Central memory CD8-positive, alpha-beta T cell (primary cell): ENCODE data around the gene SACM1L.

ENCODE experiments used
- ATAC-seq: fragments of 150-1000 bp; cut with Tn5 transposase; replicated peaks from 2 replicates; pipeline ENCODE4 v1.10.0; 2022; ENCODE audit warnings: mild to moderate bottlenecking, moderate FRiP score, moderate number of reproducible peaks; ENCODE audit not compliant: poor library complexity, severe bottlenecking; ENCODE audit errors: extremely low read depth
- DNase-seq, 2 donors: peaks; one replicate each; pipeline ENCODE4 v3.0.0; 2021; ENCODE audit warnings: low spot score in 2 of 2
- H3K27ac Mint-ChIP-seq: one replicate; pipeline ENCODE4 v1.8.0; 2022; ENCODE audit warnings: low read depth, mild to moderate bottlenecking, moderate library complexity, mixed read lengths
- H3K27me3 Mint-ChIP-seq: one replicate; pipeline ENCODE4 v1.8.0; 2022; ENCODE audit warnings: mixed read lengths
- H3K36me3 Mint-ChIP-seq: one replicate; pipeline ENCODE4 v1.8.0; 2022; ENCODE audit warnings: mild to moderate bottlenecking, moderate library complexity, mixed read lengths; ENCODE audit not compliant: insufficient read depth
- H3K4me1 Mint-ChIP-seq: one replicate; pipeline ENCODE4 v1.8.0; 2022; ENCODE audit warnings: mixed read lengths
- H3K4me3 Mint-ChIP-seq: one replicate; pipeline ENCODE4 v1.8.0; 2022; ENCODE audit warnings: mild to moderate bottlenecking, moderate library complexity, mixed read lengths
- H3K9me3 Mint-ChIP-seq: one replicate; pipeline ENCODE4 v1.8.0; 2022; ENCODE audit warnings: mixed read lengths

Gene SACM1L

DNA sequence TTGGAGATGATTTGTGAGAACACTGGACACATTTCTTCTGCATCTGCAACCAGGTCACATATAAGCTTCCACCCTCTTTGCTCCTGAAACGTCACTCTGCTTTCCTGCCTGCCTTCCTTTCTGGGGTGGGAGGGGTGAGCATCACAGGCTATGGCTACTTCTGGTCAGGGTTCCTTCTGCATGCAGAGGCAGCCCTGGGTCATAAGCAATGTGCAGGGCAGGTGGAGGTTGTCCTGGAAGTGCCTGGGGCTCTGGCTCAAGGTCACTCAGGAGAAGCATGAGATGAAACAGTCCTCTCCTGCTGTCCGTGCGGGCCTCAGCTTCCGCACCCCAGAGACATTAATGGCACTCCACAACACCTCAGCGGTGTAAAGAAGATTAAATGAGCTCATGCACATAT, 92.1 kb downstream of the SACM1L start:
- DNase-seq, result no peak
- H3K27ac Mint-ChIP-seq, result no peak overlapping the region

DNA sequence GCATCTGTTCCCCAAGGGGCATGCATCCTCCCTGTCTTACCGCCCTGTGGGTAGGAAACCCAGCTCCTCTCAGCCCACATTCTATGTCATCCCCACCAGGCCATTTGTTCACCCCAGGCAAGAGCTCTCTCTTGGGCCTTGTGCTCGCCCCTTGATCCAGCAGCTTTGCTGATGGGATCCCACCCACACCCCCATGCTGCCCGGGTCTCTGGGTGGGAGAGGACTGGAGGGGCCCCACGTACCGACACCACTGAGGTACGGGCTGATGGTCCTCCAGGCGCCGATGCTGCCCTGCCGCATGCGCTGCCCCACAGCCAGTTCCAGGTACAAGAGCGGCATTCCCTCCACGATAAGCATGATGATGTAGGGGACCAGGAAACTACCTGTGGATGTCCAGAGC, 92.6 kb downstream of the SACM1L start:
- ATAC-seq (no peak), DNase-seq (no peak)
- H3K36me3 Mint-ChIP-seq, result no peaks in the 10 kb centered on the region
- no peak overlapping the region for H3K27ac Mint-ChIP-seq
- no peak overlapping the region for H3K4me3 Mint-ChIP-seq
- no peaks in the 10 kb centered on the region for H3K9me3 Mint-ChIP-seq
- peaks cover under 1% of the 10 kb centered on the region for H3K27me3 Mint-ChIP-seq
- H3K4me1 Mint-ChIP-seq, result no peaks in the 10 kb centered on the region

More for the DNA sequence above, 92.1 kb downstream of the SACM1L start:
- Mint-ChIP-seq H3K36me3 (no peaks in the 10 kb centered on the region), H3K27me3 (peaks cover 6% of the 10 kb centered on the region), H3K9me3 (no peaks in the 10 kb centered on the region), H3K4me3 (no peak overlapping the region), H3K4me1 (no peaks in the 10 kb centered on the region)
- no peak for ATAC-seq

DNA sequence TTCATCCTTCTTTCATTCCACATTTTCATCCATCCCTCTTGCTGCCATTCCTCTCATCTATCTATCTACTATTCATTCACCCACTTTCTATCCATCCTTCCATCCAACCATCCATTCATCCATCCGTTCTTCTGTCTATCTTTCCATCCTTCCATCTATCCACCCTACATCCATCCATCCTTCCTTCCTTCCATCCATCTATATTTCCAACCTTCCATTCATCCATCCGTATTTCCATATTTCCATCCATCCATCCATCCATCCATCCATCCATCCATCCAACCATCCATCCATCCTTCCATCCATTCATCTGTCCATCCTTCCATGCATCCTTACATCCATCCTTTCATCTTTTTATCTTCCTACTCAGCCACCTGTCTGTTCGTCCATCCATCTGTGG, 93.2 kb downstream of the SACM1L start:
- Mint-ChIP-seq H3K4me3 (no peak overlapping the region), H3K27me3 (no peaks in the 10 kb centered on the region), H3K36me3 (no peaks in the 10 kb centered on the region), H3K9me3 (no peaks in the 10 kb centered on the region), H3K4me1 (no peaks in the 10 kb centered on the region), H3K27ac (no peak overlapping the region)
- ATAC-seq (no peak), DNase-seq (no peak)

DNA sequence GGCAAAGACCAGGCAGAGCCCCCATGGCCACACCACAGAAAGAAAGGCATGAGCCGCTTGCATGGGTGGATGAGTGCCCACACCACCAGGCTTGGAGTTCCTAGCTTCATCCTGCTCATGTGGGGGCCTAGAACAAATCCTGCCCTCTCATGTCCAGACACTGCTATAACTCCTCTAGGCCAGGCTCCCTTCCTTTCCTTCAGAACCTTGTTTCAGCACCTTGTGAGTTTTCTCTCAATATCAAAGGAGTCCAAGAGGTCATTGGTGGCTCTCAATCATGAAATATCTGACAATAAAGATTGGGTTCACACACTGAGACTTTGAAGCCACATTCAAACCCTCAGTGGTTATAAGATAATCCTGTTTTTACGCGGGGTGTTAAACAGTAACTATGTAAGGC, 94.5 kb downstream of the SACM1L start:
- Mint-ChIP-seq H3K27me3 (no peaks in the 10 kb centered on the region), H3K4me1 (no peaks in the 10 kb centered on the region), H3K27ac (no peak overlapping the region), H3K4me3 (no peak overlapping the region), H3K36me3 (no peaks in the 10 kb centered on the region), H3K9me3 (no peaks in the 10 kb centered on the region)
- DNase-seq, result no peak
- ATAC-seq, result no peak

DNA sequence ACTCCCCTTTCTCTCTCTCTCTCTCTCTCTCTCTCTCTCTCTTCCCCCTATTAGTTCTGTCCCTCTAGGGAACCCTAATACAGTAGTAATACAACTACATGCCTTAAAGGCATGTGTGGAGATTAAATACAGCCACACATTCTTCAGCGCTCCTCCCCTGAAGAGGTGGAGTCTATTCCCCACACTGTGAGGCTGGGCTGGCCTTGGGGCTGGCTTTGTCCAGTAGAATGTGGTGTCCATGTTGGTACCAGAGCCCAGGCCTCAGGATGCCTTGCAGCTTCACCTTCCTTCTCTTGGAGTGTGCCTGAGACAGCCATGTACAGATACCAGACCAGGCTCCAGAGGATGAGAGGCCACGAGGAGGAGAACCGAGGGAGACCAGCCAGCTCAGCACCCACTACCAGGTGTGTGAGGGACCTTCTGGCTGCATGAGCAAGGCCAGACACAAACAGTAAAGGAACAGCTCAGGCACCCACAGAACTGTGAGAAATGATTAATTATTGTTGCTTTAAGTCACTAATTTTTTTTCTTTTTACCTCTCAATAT, 96.5 kb downstream of the SACM1L start:
- no peak overlapping the region for H3K27ac Mint-ChIP-seq
- peaks cover 11% of the 10 kb centered on the region for H3K27me3 Mint-ChIP-seq
- no peak for DNase-seq
- ATAC-seq, result no peak
- H3K4me1 Mint-ChIP-seq, result no peaks in the 10 kb centered on the region
- H3K9me3 Mint-ChIP-seq, result peaks cover 8% of the 10 kb centered on the region
- no peak overlapping the region for H3K4me3 Mint-ChIP-seq
- no peaks in the 10 kb centered on the region for H3K36me3 Mint-ChIP-seq

DNA sequence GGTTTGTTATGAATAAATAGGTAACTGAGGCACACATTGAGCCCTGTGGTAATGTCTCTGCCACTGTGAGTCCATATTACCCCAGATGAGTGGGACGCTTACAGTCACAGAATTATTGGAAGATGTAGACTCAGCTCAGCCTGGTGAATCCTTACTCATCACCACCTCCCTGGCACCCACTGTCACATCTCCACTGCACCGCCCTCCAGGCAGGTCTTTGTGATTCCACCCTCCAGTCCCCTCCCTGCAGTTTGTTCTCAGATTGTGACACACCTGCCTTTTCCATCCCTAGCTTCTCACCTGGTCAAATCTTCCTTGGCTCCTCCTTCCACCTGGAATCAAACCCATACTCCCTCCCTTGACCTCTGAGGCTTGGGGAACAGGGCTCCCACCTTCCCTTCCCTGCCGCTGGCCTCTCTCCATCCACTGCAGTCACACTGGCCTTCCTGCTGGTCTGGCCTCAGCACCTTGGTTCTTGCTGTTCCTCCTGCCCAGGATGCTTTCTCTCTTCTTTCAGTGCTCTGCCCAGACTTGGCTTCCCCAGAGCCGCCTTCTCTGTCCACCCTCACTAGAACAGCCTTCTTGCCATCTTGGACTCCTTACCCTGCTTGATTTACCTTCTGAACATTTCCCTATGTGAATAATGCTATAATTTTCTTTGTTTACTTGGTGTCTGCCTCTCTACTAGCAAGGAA, 97.8 kb downstream of the SACM1L start:
- no peaks in the 10 kb centered on the region for H3K4me1 Mint-ChIP-seq
- H3K36me3 Mint-ChIP-seq, result no peaks in the 10 kb centered on the region
- no peak for DNase-seq
- H3K27me3 Mint-ChIP-seq, result peaks cover 24% of the 10 kb centered on the region
- H3K9me3 Mint-ChIP-seq, result peaks cover 9% of the 10 kb centered on the region
- no peak overlapping the region for H3K4me3 Mint-ChIP-seq
- ATAC-seq, result no peak
- H3K27ac Mint-ChIP-seq, result no peak overlapping the region

DNA sequence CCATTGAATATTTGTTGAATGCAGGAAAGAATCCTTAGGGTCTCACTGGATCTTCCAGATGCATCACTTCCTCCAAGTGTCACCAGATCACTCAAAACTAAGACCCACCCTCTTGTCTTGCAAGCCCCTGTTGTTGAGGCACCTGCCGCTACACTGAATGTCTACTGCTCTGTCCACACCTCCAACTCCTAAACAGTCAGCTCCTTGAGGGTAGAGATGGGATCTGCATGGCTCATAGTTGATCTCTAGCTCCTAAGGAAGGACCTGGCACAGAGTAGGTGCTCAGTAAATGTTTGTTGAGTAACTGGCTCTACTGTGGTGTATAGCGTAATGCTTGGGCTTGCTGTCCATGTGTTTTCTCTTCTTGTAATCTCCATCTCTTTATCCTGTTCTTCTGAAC, 98.4 kb downstream of the SACM1L start:
- no peak overlapping the region for H3K4me3 Mint-ChIP-seq

DNA sequence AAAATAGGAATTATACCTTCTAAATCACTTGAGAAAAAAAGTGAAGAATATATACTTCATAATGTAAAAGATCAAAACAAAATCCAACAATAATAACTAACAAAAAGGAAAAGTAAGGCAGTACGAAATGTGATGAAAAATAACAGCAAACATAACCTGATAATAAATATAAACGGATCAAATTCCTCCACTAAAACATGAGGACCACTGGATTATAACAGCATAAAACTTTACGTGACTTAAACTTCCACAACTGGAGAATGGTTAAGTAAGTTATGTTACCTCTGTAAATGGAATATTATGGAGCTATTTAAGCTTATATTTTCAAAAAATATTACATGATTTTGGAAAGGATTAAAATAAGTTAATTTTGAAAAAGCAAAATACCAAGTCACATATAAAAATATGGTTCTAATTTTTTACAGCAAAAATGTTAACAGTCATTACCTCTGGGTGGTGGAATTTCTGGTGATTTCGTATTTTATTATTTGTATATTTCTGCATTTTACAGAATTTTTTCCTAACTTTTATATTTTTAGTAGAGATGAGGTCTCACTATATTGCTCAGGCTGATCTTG, 100.1 kb downstream of the SACM1L start:
- H3K36me3 Mint-ChIP-seq, result no peaks in the 10 kb centered on the region
- H3K27ac Mint-ChIP-seq, result no peak overlapping the region
- DNase-seq (no peak), ATAC-seq (no peak)
- peaks cover 9% of the 10 kb centered on the region for H3K9me3 Mint-ChIP-seq
- peaks cover 34% of the 10 kb centered on the region for H3K27me3 Mint-ChIP-seq
- H3K4me3 Mint-ChIP-seq, result no peak overlapping the region
- H3K4me1 Mint-ChIP-seq, result no peaks in the 10 kb centered on the region

More for the DNA sequence above, 98.4 kb downstream of the SACM1L start:
- DNase-seq, result no peak
- ATAC-seq, result no peak
- Mint-ChIP-seq H3K9me3 (peaks cover 9% of the 10 kb centered on the region), H3K27ac (no peak overlapping the region), H3K36me3 (no peaks in the 10 kb centered on the region), H3K4me1 (no peaks in the 10 kb centered on the region), H3K27me3 (peaks cover 25% of the 10 kb centered on the region)

DNA sequence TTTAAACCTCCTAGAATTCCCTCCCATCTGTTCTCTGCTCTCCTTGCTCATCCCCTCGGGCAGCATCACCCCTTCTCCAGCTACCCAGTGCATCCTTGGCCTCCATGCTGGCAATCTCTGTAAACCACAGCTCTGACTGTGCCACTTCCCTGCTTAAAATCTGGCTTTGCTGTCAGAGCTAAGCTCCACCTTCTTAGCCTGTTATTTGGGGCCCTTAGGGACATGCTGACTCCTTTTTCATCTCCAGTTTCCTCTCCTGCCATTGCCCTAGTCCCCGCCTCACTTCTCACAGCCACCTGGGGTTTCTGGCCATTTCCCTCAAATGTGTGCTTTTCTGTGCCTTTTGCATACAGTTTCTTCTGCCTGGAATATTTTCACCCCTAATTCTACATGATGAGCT, 101.4 kb downstream of the SACM1L start:
- DNase-seq (no peak), ATAC-seq (no peak)
- no peaks in the 10 kb centered on the region for H3K36me3 Mint-ChIP-seq
- peaks cover 5% of the 10 kb centered on the region for H3K4me1 Mint-ChIP-seq
- H3K27ac Mint-ChIP-seq, result no peak overlapping the region
- H3K4me3 Mint-ChIP-seq, result no peak overlapping the region
- H3K27me3 Mint-ChIP-seq, result peaks cover 47% of the 10 kb centered on the region
- peaks cover 9% of the 10 kb centered on the region for H3K9me3 Mint-ChIP-seq

- DNase-seq, result no peak
- Mint-ChIP-seq H3K36me3 (no peaks in the 10 kb centered on the region), H3K9me3 (peaks cover 9% of the 10 kb centered on the region), H3K27me3 (peaks cover 60% of the 10 kb centered on the region), H3K27ac (no peak overlapping the region), H3K4me1 (peaks cover 14% of the 10 kb centered on the region), H3K4me3 (no peak overlapping the region)
- no peak for ATAC-seq
These were observed 102.8 kb downstream of the SACM1L start for GRCh38 chr3:45792036-45792435.

DNA sequence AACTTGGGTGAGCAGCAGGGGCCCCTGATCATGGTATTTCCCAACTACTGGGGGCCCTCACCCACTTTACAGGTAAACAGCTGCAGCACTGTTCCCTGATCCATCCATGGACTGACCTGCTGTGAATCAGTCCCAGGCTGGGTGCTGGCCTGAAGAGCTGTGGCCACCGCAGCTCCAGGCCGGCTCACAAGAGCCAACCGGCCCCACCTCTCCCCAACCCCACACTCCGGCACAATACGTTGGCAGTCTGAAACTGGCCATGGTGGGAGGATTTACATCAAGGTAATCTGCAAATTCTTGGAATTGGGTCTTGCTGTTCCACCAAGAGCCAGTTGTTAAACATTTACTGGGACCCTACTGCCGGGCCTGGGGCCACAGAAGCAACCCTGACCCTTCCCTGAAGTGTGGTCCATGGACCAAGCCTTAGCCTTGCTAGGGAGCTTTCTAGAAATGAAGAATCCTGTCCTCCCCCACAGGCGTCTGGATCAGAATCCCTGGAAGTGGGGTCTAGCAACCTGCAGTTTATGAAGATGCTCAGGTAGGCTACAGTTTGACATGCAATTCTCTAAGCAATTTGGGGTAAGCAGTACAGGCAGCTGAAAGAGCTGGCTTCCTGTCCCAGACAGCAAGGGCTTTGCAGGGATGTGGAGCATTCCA, 103.4 kb downstream of the SACM1L start:
- ATAC-seq, result no peak
- peaks cover 66% of the 10 kb centered on the region for H3K27me3 Mint-ChIP-seq
- no peak for DNase-seq
- H3K9me3 Mint-ChIP-seq, result peaks cover 9% of the 10 kb centered on the region
- peaks cover 15% of the 10 kb centered on the region for H3K4me1 Mint-ChIP-seq
- no peak overlapping the region for H3K27ac Mint-ChIP-seq
- no peak overlapping the region for H3K4me3 Mint-ChIP-seq
- no peaks in the 10 kb centered on the region for H3K36me3 Mint-ChIP-seq

DNA sequence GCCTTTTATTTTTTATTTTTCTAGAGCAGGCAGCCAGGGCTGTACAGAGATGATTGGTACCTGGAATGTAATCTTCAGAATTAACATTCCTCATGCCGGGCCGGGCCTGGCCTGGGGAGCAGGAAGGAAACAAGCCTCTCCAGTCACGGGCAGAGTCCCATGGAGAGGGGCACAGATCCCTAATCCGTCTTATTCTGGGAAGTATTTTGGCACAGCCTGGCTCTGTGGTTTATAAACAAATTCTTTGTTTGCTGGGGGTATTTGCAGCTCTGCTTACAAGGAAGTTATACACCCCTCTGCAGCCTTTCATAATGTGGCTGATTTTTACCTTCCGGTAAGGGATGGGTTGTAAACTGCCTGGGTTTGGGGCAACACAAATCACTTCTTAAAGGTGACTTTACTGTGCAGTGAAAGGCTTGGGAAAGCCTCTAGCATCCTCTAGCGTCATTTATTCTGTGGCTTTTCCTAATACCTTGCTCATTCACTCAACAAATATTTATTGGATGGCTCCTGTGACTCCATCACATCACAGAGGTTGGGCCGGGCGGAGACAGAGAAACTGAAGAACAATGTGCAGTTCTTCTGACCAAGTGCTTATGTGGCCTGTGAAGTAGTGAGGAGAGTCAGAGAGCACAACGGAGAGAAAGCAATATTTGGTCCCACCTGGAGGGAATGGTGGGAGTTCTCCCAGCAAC, 104.4 kb downstream of the SACM1L start:
- Mint-ChIP-seq H3K9me3 (peaks cover 9% of the 10 kb centered on the region), H3K4me1 (peaks cover 15% of the 10 kb centered on the region), H3K27ac (no peak overlapping the region), H3K4me3 (no peak overlapping the region), H3K27me3 (peaks cover 72% of the 10 kb centered on the region), H3K36me3 (no peaks in the 10 kb centered on the region)
- DNase-seq (no peak), ATAC-seq (no peak)
